A549 (cell line): ENCODE measurements around the gene PNMT. TPM values are rescaled to one million over a fixed set of nuclear protein-coding genes. Genes with fewer than 3 reads are reported as not detected.

Experiments
- ATAC-seq, 2 experiments: fragments of 200-7000 bp in 1 of 2; fragments of >200 bp in 1 of 2; cut with Nextera tagmentation in 1 of 2; cut with Tn5 transposase in 1 of 2; 3 replicates each; pipeline versions ENCODE4 v1.8.0 to v1.9.1; 2018 to 2020; ENCODE audit warnings: mild to moderate bottlenecking in 1 of 2, moderate library complexity in 1 of 2
- CTCF ChIA-PET: fragments of 300-600 bp; sonication (Branson Sonifier 250); formaldehyde crosslinking; extraction: SDS; loops from one replicate; lab custom pipeline; 2021; ENCODE audit warnings: antibody characterized with exemption, inconsistent platforms; lab: Yijun Ruan, JAX
- POLR2A ChIA-PET: fragments of 350-600 bp; formaldehyde crosslinking; extraction: SDS; loops from one replicate; lab custom pipeline; 2021; ENCODE audit warnings: antibody characterized with exemption, inconsistent platforms; lab: Yijun Ruan, JAX
- DNase-seq, 2 experiments: peaks; one replicate each; pipeline versions ENCODE4 v3.0.0 to v3.0.0-alpha.2; 2011 to 2016; ENCODE audit warnings: low read depth in 1 of 2, low spot score in 1 of 2
- FAIRE-seq: peaks from 2 replicates; lab custom pipeline; 2011; peaks lifted over from hg19 to GRCh38; lab: Jason Lieb, UNC
- H3K27ac ChIP-seq, 2 experiments: fragments of >200 bp; sonication (Bioruptor Twin); formaldehyde crosslinking; 3 replicates each; pipeline ENCODE4 v1.5.1; 2016 to 2017
- H3K4me1 ChIP-seq: fragments of >200 bp; sonication (Bioruptor Twin); formaldehyde crosslinking; 3 replicates; pipeline ENCODE4 v1.6.1; 2016
- H3K4me2 ChIP-seq: fragments of >200 bp; sonication (Bioruptor Twin); formaldehyde crosslinking; 3 replicates; pipeline ENCODE4 v1.6.1; 2016
- H3K4me3 ChIP-seq: fragments of >200 bp; sonication (Bioruptor Twin); formaldehyde crosslinking; 3 replicates; pipeline ENCODE4 v1.5.1; 2016
- H3K9me3 ChIP-seq: fragments of >200 bp; sonication (Bioruptor Twin); formaldehyde crosslinking; 3 replicates; pipeline ENCODE4 v1.6.1; 2016
- ATOH8 ChIP-seq: fragments of 250-450 bp; sonication (Bioruptor Pico); IDR thresholded peaks from 2 replicates; pipeline ENCODE4 v1.5.0; 2020; ENCODE audit warnings: low read depth, mild to moderate bottlenecking, moderate library complexity
- CBX2 ChIP-seq: fragments of 200-600 bp; sonication (generic); IDR thresholded peaks from 2 replicates; pipeline ENCODE4 v1.6.1; 2016; ENCODE audit warnings: low read depth, mild to moderate bottlenecking, borderline replicate concordance
- CBX8 ChIP-seq: fragments of 200-600 bp; sonication (generic); IDR thresholded peaks from 2 replicates; pipeline ENCODE4 v1.6.1; 2016
- EHMT2 ChIP-seq: fragments of 200-600 bp; sonication (generic); IDR thresholded peaks from 2 replicates; pipeline ENCODE4 v1.6.1; 2016; ENCODE audit warnings: antibody characterized with exemption, low read depth, mild to moderate bottlenecking, moderate library complexity
- ELK1 ChIP-seq: fragments of 150-350 bp; IDR thresholded peaks from 2 replicates; pipeline ENCODE4 v1.6.1; 2014; ENCODE audit warnings: low read depth, mild to moderate bottlenecking, low read length
- EP300 ChIP-seq, 2 experiments: fragments of >200 bp; sonication (Bioruptor Twin); formaldehyde crosslinking; IDR thresholded peaks; 2 replicates in 1 of 2; 3 replicates in 1 of 2; pipeline ENCODE4 v1.6.1; 2016 to 2017
- FOXS1 ChIP-seq: fragments of 250-450 bp; sonication (Bioruptor Pico); IDR thresholded peaks from 2 replicates; pipeline ENCODE4 v1.5.0; 2020; ENCODE audit warnings: mild to moderate bottlenecking, moderate library complexity
- HMGXB4 ChIP-seq: fragments of 250-450 bp; sonication (Bioruptor Pico); IDR thresholded peaks from 2 replicates; pipeline ENCODE4 v1.5.0; 2021; ENCODE audit warnings: mild to moderate bottlenecking, moderate library complexity, borderline replicate concordance
- HOXB13 ChIP-seq: fragments of 250-450 bp; sonication (Bioruptor Pico); IDR thresholded peaks from 2 replicates; pipeline ENCODE4 v1.5.0; 2020; ENCODE audit warnings: low read depth, mild to moderate bottlenecking, moderate library complexity
- JUN ChIP-seq, 2 experiments: fragments of >200 bp; sonication (Bioruptor Twin); formaldehyde crosslinking; IDR thresholded peaks; 2 replicates in 1 of 2; 3 replicates in 1 of 2; pipeline ENCODE4 v1.6.1; 2016 to 2017
- KDM1A ChIP-seq: fragments of 200-600 bp; sonication (generic); IDR thresholded peaks from 2 replicates; pipeline ENCODE4 v1.6.1; 2016; ENCODE audit warnings: low read depth, mild to moderate bottlenecking
- KDM5A ChIP-seq: fragments of 200-600 bp; sonication (generic); IDR thresholded peaks from 2 replicates; pipeline ENCODE4 v1.6.1; 2016; ENCODE audit warnings: antibody characterized with exemption, mild to moderate bottlenecking
- MAFK ChIP-seq: fragments of 450-650 bp; IDR thresholded peaks from 2 replicates; pipeline ENCODE4 v1.6.1; 2014; ENCODE audit not compliant: partially characterized antibody
- NPAS2 ChIP-seq: fragments of 250-450 bp; sonication (Bioruptor Pico); IDR thresholded peaks from 2 replicates; pipeline ENCODE4 v1.8.0; 2022; ENCODE audit warnings: mild to moderate bottlenecking, moderate library complexity, borderline replicate concordance
- PBX3 ChIP-seq: IDR thresholded peaks from 2 replicates; pipeline ENCODE4 v1.6.1; 2012
- PHF8 ChIP-seq: fragments of 200-600 bp; sonication (generic); IDR thresholded peaks from 2 replicates; pipeline ENCODE4 v1.6.1; 2016; ENCODE audit warnings: low read depth, mild to moderate bottlenecking, antibody characterized with exemption, moderate library complexity, borderline replicate concordance
- RARB ChIP-seq: fragments of 250-450 bp; sonication (Bioruptor Pico); IDR thresholded peaks from 2 replicates; pipeline ENCODE4 v1.8.0; 2021; ENCODE audit warnings: mild to moderate bottlenecking, moderate library complexity
- RFX5 ChIP-seq: fragments of 450-650 bp; IDR thresholded peaks from 2 replicates; pipeline ENCODE4 v1.7.1; 2014; ENCODE audit warnings: antibody characterized with exemption, mild to moderate bottlenecking, moderate library complexity
- RNF2 ChIP-seq: fragments of 200-600 bp; sonication (generic); IDR thresholded peaks from 2 replicates; pipeline ENCODE4 v1.6.1; 2016; ENCODE audit warnings: low read depth, mild to moderate bottlenecking, antibody characterized with exemption, moderate library complexity, borderline replicate concordance
- TP53 ChIP-seq: fragments of 250-450 bp; sonication (Bioruptor Pico); IDR thresholded peaks from 2 replicates; pipeline ENCODE4 v1.5.0; 2021; ENCODE audit warnings: mild to moderate bottlenecking, moderate library complexity
- WGBS: methylation state at CpG from one replicate; pipeline ENCODE4 v1.1.6; 2017; ENCODE audit errors: missing lambda C conversion rate; 5-methylcytosine and 5-hydroxymethylcytosine counted together
- polyA plus RNA-seq, 4 experiments: library from polyadenylated mRNA; depleted of rRNA in 3 of 4; stranded (reverse); fragments of >200 nt; fragmentation: RNase III in 1 of 4; extraction: RNeasy Plus Mini Kit Qiagen cat#74134 plus additional on column Dnase treatment in 1 of 4; gene quantifications; 2 replicates in 3 of 4; 3 replicates in 1 of 4; pipeline ENCODE4 v1.2.3, GENCODE V29; 2011 to 2017

Gene PNMT
- polyA plus RNA-seq, 2 of the 4 experiments (the other 2 are of a cell fraction) = not detected

GRCh38 chr17:39655105-39655504 lies 13.1 kb upstream of the PNMT start:
- TF ChIP-seq RFX5 (no peak), RNF2 (no peak), NPAS2 (no peak), ATOH8 (no peak), PBX3 (no peak), PHF8 (no peak), HMGXB4 (CRISPR knock-in tag) (no peak), JUN (IDR thresholded peaks at IDR 0.05) (no peak)
- TF ChIP-seq, all 56 proteins: peak for 0
- H3K4me1 ChIP-seq = no peaks in the 10 kb centered on the region
- POLR2A ChIA-PET = no interaction called here
- no peak for DNase-seq
- FAIRE-seq = no peak
- WGBS = 67% methylated on average over 2 of the region's 2 CpGs
- H3K4me2 ChIP-seq = no peak overlapping the region
- no peak overlapping the region for H3K27ac ChIP-seq
- CTCF ChIA-PET = interaction anchor here (0.6 to 48.4 kb wide), 9 partner anchors 29 to 861 kb away, joined by 3 to 1581 read pairs (median 10); partner anchors contain the start of genes ERBB2, MIEN1, NEUROD2 and PGAP3
- H3K4me3 ChIP-seq = no peak overlapping the region
- no peak for ATAC-seq
- H3K9me3 ChIP-seq = no peaks in the 10 kb centered on the region

- peaks cover 13% of the 10 kb centered on the region for H3K4me1 ChIP-seq
- H3K4me2 ChIP-seq = no peak overlapping the region
- H3K27ac ChIP-seq = no peak overlapping the region
- ATAC-seq = no peak
- TF ChIP-seq TP53 (CRISPR knock-in tag) = no peak
- TF ChIP-seq CBX8 = no peak
- TF ChIP-seq, all 56 proteins: peak for 0
- FAIRE-seq = no peak
- ChIA-PET POLR2A (no interaction called here), CTCF (interaction anchor here (43.0 to 48.4 kb wide), 2 partner anchors 26 to 41 kb away, joined by 1391 to 1581 read pairs; partner anchors contain the start of genes ERBB2, NEUROD2, PGAP3 and PNMT)
- DNase-seq = no peak
- H3K9me3 ChIP-seq = no peaks in the 10 kb centered on the region
- no peak overlapping the region for H3K4me3 ChIP-seq
- WGBS = 95% methylated on average over 11 of the region's 11 CpGs
Observed at GRCh38 chr17:39658346-39658745, 9.9 kb upstream of the PNMT start.

GRCh38 chr17:39658760-39659159 lies 9.5 kb upstream of the PNMT start:
- H3K9me3 ChIP-seq = no peaks in the 10 kb centered on the region
- no peak for DNase-seq
- H3K27ac ChIP-seq = no peak overlapping the region
- ATAC-seq = no peak
- ChIA-PET POLR2A (no interaction called here), CTCF (interaction anchor here (43.0 to 48.4 kb wide), 2 partner anchors 26 to 42 kb away, joined by 1391 to 1581 read pairs; partner anchors contain the start of genes ERBB2, NEUROD2, PGAP3 and PNMT)
- FAIRE-seq = no peak
- peaks cover 17% of the 10 kb centered on the region for H3K4me1 ChIP-seq
- 87% methylated on average over 3 of the region's 3 CpGs for WGBS
- no peak overlapping the region for H3K4me3 ChIP-seq
- TF ChIP-seq EHMT2 (no peak), RARB (no peak), CBX2 (no peak), CBX8 (no peak), KDM5A (no peak), MAFK (no peak), HOXB13 (no peak), KDM1A (no peak), EP300 (IDR thresholded peaks at IDR 0.05) (no peak), FOXS1 (CRISPR knock-in tag) (no peak), ELK1 (no peak)
- H3K4me2 ChIP-seq = no peak overlapping the region
